Testis (tissue), 5 donors: ENCODE data around the gene TBC1D3G. TPM values are rescaled to one million over a fixed set of nuclear protein-coding genes. Genes with fewer than 3 reads are reported as not detected.
"Not testable (repeated sequence)": the region's sequence is repeated elsewhere in the genome, so short reads cannot be mapped to it uniquely, and the experiment has no call there.

ENCODE experiments used
- DNase-seq: peaks from one replicate; pipeline ENCODE4 v3.0.0-alpha.2; 2019
- H3K27ac ChIP-seq, 2 donors: fragments of 200-600 bp; sonication (generic); one replicate each; pipeline ENCODE4 v1.5.1; 2019
- H3K27me3 ChIP-seq: fragments of 200-600 bp; sonication (generic); one replicate; pipeline ENCODE4 v1.5.1; 2019
- H3K36me3 ChIP-seq: fragments of 200-600 bp; sonication (generic); one replicate; pipeline ENCODE4 v1.5.1; 2017; ENCODE audit warnings: low read depth; ENCODE audit errors: missing control alignments
- H3K4me1 ChIP-seq: fragments of 200-600 bp; sonication (generic); one replicate; pipeline ENCODE4 v1.5.1; 2019
- H3K4me3 ChIP-seq, 2 donors: fragments of 200-600 bp; sonication (generic); one replicate each; pipeline ENCODE4 v1.5.1; 2017 to 2019
- H3K9me3 ChIP-seq: fragments of 200-600 bp; sonication (generic); one replicate; pipeline ENCODE4 v1.5.1; 2017
- WGBS, 2 donors: methylation state at CpG; one replicate each; pipeline ENCODE4 v1.1.5; 2018; 5-methylcytosine and 5-hydroxymethylcytosine counted together
- intact Hi-C: fragments of 100-400 bp; cut with DNase I; formaldehyde crosslinking; loops from one replicate; pipeline ENCODE4 v1.15.1; 2023; ENCODE audit warnings: low total_unique reads
- long read RNA-seq, 2 donors: transcript quantifications; one replicate each; lab custom pipeline, GENCODE V29; 2026
- polyA plus RNA-seq: library from polyadenylated mRNA; stranded (reverse); fragments of 350-450 nt; fragmentation: Illumina TruSeq; extraction: RNeasy Lipid Tissue Mini Kit (QIAGEN cat#74804); gene quantifications from one replicate; pipeline ENCODE4 v1.2.3, GENCODE V29; 2014; ENCODE audit warnings: low read depth, low replicate concordance; ENCODE audit not compliant: insufficient read depth
- small RNA-seq, 2 donors: library from RNA; depleted of rRNA; stranded (forward); fragments of <200 nt; gene quantifications; one replicate each; pipeline ENCODE3, GENCODE V24; 2016
- total RNA-seq, 2 donors: library from RNA; depleted of rRNA; stranded (reverse); fragments of >200 nt; gene quantifications; one replicate each; pipeline ENCODE4 v1.2.3, GENCODE V29; 2016

The TBC1D3G gene
- 10 to 100 TPM in 1 of 2 donors, 1 to 10 TPM in 1; 6.3 to 14.6 TPM for total RNA-seq
- polyA plus RNA-seq: 34.2 TPM
- long read RNA-seq, donor 1: 0 reads
- long read RNA-seq, donor 2: 0 reads

GRCh38 chr17:36323584-36323983 is at the start of gene TBC1D3G:
TBC1D3G (plus strand) TSS chr17:36323884; CDS start chr17:36325412, 1,528 bp downstream.
- H3K4me3 ChIP-seq, H3K27ac ChIP-seq, H3K27me3 ChIP-seq, H3K36me3 ChIP-seq, intact Hi-C loops, H3K4me1 ChIP-seq, DNase-seq, H3K9me3 ChIP-seq: not testable (repeated sequence)
- WGBS, 2 donors: no CpG with 5 or more reads among the region's 9 CpGs

GRCh38 chr17:36283256-36283655 is 40.4 kb upstream of the TBC1D3G start:
- H3K4me3 ChIP-seq, H3K4me1 ChIP-seq, H3K9me3 ChIP-seq, H3K36me3 ChIP-seq, H3K27ac ChIP-seq, DNase-seq, intact Hi-C loops, H3K27me3 ChIP-seq: not testable (repeated sequence)
- WGBS, 2 donors: no CpG with 5 or more reads among the region's 1 CpG

GRCh38 chr17:36284219-36284618 is 39.5 kb upstream of the TBC1D3G start:
- 60 to 67% methylated on average over 1 to 2 of the region's 5 CpGs for WGBS, 2 donors
- H3K4me3 ChIP-seq, H3K4me1 ChIP-seq, H3K27ac ChIP-seq, DNase-seq, H3K9me3 ChIP-seq, intact Hi-C loops, H3K36me3 ChIP-seq, H3K27me3 ChIP-seq: not testable (repeated sequence)

- H3K27me3 ChIP-seq, intact Hi-C loops, H3K27ac ChIP-seq, H3K9me3 ChIP-seq, H3K4me1 ChIP-seq, DNase-seq, H3K4me3 ChIP-seq, H3K36me3 ChIP-seq: not testable (repeated sequence)
- 73 to 76% methylated on average over 1 of the region's 2 CpGs for WGBS, 2 donors
Measured at GRCh38 chr17:36289965-36290612, 33.6 kb upstream of the TBC1D3G start.

GRCh38 chr17:36295161-36295560 is 28.5 kb upstream of the TBC1D3G start:
- WGBS, 2 donors: no CpG with 5 or more reads among the region's 1 CpG
- H3K4me3 ChIP-seq, H3K9me3 ChIP-seq, intact Hi-C loops, H3K4me1 ChIP-seq, H3K27ac ChIP-seq, H3K27me3 ChIP-seq, H3K36me3 ChIP-seq, DNase-seq: not testable (repeated sequence)

GRCh38 chr17:36315736-36316135 is 7.9 kb upstream of the TBC1D3G start:
- intact Hi-C loops, H3K4me3 ChIP-seq, H3K27me3 ChIP-seq, H3K36me3 ChIP-seq, H3K27ac ChIP-seq, DNase-seq, H3K4me1 ChIP-seq, H3K9me3 ChIP-seq: not testable (repeated sequence)
- no CpG with 5 or more reads among the region's 2 CpGs for WGBS, 2 donors

GRCh38 chr17:36362496-36362895 is 38.8 kb downstream of the TBC1D3G start:
- H3K36me3 ChIP-seq: not testable (repeated sequence)
- 93 to 97% methylated on average over 3 to 4 of the region's 6 CpGs for WGBS, 2 donors

GRCh38 chr17:36375938-36376337 is 52.3 kb downstream of the TBC1D3G start:
- DNase-seq, H3K9me3 ChIP-seq, intact Hi-C loops, H3K27me3 ChIP-seq, H3K36me3 ChIP-seq, H3K27ac ChIP-seq, H3K4me3 ChIP-seq, H3K4me1 ChIP-seq: not testable (repeated sequence)
- WGBS, 2 donors: 60% methylated on average over 1 of the region's 7 CpGs; no CpG with 5 or more reads in 1 of the 2 donors

More at GRCh38 chr17:36362496-36362895, 38.8 kb downstream of the TBC1D3G start:
- H3K27ac ChIP-seq, H3K27me3 ChIP-seq, H3K4me1 ChIP-seq, H3K9me3 ChIP-seq, H3K4me3 ChIP-seq, intact Hi-C loops, DNase-seq: not testable (repeated sequence)

Small RNAs within 50 kb of the gene (small RNA-seq; reads per million reads assigned to genes)
- gene RF00019: 0 reads per million in 2 donors

Other genes with a start within 250 kb of the TBC1D3G start
- under 1 TPM in 1 of 2 donors, not detected in 1; 0.56 TPM for gene CCL3, start 233.7 kb upstream of the TBC1D3G start, total RNA-seq
- gene CCL3, start 233.7 kb upstream of the TBC1D3G start, polyA plus RNA-seq: 6.2 TPM
- gene CCL4, start 220.1 kb upstream of the TBC1D3G start, total RNA-seq: 1 to 10 TPM in 1 of 2 donors, under 1 TPM in 1; 0.39 to 1.7 TPM
- 9.9 TPM for gene CCL4, start 220.1 kb upstream of the TBC1D3G start, polyA plus RNA-seq
- gene TBC1D3B, start 147.2 kb upstream of the TBC1D3G start, total RNA-seq: 10 to 100 TPM; 10.8 to 23.0 TPM
- gene TBC1D3B, start 147.2 kb upstream of the TBC1D3G start, polyA plus RNA-seq: 21.0 TPM
- gene CCL3L1, start 127.1 kb upstream of the TBC1D3G start, total RNA-seq: not detected
- 4.7 TPM for gene CCL3L1, start 127.1 kb upstream of the TBC1D3G start, polyA plus RNA-seq
- under 1 TPM in 1 of 2 donors, not detected in 1; 0.74 TPM for gene CCL4L2, start 112.8 kb upstream of the TBC1D3G start, total RNA-seq
- 3.6 TPM for gene CCL4L2, start 112.8 kb upstream of the TBC1D3G start, polyA plus RNA-seq
- 1 to 10 TPM; 2.2 to 2.8 TPM for gene TBC1D3I, start 59.3 kb upstream of the TBC1D3G start, total RNA-seq
- 13.1 TPM for gene TBC1D3I, start 59.3 kb upstream of the TBC1D3G start, polyA plus RNA-seq
- gene TBC1D3H, start 64.6 kb downstream of the TBC1D3G start, total RNA-seq: 1 to 10 TPM in 1 of 2 donors, not detected in 1; 6.8 TPM
- gene TBC1D3H, start 64.6 kb downstream of the TBC1D3G start, polyA plus RNA-seq: not detected
- 10 to 100 TPM; 45.8 to 46.0 TPM for gene ZNHIT3, start 162.8 kb downstream of the TBC1D3G start, total RNA-seq
- gene ZNHIT3, start 162.8 kb downstream of the TBC1D3G start, polyA plus RNA-seq: 123 TPM
- 100 to 1,000 TPM; 128 to 163 TPM for gene MYO19, start 211.0 kb downstream of the TBC1D3G start, total RNA-seq
- gene MYO19, start 211.0 kb downstream of the TBC1D3G start, polyA plus RNA-seq: 52.2 TPM
- 1 to 10 TPM; 5.5 to 7.6 TPM for gene PIGW, start 211.1 kb downstream of the TBC1D3G start, total RNA-seq
- 8.5 TPM for gene PIGW, start 211.1 kb downstream of the TBC1D3G start, polyA plus RNA-seq
- 100 to 1,000 TPM; 104 to 118 TPM for gene GGNBP2, start 221.0 kb downstream of the TBC1D3G start, total RNA-seq
- 144 TPM for gene GGNBP2, start 221.0 kb downstream of the TBC1D3G start, polyA plus RNA-seq